ENCODE results near the gene UACA.
"Not testable (repeated sequence)": the region's sequence is repeated elsewhere in the genome, so short reads cannot be mapped to it uniquely, and the experiment has no call there.

UACA gene, protein sequence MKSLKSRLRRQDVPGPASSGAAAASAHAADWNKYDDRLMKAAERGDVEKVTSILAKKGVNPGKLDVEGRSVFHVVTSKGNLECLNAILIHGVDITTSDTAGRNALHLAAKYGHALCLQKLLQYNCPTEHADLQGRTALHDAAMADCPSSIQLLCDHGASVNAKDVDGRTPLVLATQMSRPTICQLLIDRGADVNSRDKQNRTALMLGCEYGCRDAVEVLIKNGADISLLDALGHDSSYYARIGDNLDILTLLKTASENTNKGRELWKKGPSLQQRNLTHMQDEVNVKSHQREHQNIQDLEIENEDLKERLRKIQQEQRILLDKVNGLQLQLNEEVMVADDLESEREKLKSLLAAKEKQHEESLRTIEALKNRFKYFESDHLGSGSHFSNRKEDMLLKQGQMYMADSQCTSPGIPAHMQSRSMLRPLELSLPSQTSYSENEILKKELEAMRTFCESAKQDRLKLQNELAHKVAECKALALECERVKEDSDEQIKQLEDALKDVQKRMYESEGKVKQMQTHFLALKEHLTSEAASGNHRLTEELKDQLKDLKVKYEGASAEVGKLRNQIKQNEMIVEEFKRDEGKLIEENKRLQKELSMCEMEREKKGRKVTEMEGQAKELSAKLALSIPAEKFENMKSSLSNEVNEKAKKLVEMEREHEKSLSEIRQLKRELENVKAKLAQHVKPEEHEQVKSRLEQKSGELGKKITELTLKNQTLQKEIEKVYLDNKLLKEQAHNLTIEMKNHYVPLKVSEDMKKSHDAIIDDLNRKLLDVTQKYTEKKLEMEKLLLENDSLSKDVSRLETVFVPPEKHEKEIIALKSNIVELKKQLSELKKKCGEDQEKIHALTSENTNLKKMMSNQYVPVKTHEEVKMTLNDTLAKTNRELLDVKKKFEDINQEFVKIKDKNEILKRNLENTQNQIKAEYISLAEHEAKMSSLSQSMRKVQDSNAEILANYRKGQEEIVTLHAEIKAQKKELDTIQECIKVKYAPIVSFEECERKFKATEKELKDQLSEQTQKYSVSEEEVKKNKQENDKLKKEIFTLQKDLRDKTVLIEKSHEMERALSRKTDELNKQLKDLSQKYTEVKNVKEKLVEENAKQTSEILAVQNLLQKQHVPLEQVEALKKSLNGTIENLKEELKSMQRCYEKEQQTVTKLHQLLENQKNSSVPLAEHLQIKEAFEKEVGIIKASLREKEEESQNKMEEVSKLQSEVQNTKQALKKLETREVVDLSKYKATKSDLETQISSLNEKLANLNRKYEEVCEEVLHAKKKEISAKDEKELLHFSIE (N-terminal part only)

DNA sequence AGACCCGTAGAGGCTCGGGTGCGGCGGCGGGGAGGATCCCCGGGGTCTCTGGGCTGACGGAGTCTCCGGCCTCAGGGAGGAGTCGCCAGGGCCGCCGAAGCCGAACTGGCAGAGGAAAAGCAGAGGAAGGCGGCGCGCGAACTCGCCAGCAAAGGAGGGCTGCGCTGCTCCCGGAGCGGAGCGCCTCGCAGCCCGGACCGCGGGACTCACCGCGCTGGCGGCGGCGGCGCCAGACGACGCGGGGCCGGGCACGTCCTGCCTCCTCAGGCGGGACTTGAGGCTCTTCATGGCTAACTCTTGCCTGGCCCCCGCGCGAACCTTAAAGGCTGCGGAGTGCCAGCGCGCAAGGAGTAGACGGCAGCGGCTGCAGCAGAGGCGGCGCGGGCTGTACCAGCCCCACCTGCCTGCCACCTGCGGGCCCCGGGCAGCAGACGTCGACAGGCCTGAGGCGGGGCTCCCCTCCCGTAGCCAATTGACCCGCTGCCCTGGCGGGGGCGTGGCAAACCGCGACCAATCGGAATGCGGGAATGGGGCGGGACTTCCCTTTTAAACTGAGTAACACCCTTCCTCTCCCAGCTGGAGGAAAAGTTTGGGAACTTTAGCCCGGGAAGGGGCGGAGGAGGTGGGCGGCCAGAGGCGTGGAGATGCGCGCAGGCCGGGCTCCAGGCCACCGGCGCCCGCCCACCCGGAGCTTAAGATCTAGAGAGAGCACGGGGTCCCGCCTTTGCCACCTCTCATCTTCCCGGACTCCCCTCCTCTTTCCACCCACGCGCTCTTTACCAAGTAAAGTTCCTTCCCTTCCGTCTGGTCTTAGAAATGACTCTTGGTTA, at the start of gene UACA:
Gene UACA (minus strand): TSS at position 439 of the 830 bp plus-strand sequence. CDS start 151 bp downstream, at position 288.
- DNase-seq, result peak; percentile 98

DNA sequence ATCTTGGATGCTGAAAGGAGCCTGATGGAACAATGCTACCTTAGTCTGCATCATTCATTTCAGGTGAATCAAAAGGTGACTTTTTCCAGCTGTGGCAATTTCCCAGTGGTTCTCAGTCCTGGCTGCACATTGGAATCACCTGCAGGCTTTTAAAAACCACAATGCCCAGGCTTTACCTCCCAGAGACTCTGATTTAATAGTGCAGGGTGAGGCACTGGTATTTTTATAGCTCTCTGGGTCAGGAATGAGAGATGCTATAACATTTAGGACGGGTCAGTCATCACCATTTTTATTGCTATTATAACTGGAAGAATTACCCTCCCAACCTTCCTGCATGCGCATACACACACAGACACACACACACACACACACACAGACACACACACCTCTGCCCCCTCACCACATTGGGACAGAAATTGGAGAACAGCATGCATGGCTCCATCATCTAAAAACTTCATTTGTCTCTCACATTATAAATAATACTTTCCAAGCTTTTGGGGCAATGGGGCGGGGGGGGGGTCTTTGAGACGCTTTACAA, 49.5 kb upstream of the UACA start:
- no peak for DNase-seq

DNA sequence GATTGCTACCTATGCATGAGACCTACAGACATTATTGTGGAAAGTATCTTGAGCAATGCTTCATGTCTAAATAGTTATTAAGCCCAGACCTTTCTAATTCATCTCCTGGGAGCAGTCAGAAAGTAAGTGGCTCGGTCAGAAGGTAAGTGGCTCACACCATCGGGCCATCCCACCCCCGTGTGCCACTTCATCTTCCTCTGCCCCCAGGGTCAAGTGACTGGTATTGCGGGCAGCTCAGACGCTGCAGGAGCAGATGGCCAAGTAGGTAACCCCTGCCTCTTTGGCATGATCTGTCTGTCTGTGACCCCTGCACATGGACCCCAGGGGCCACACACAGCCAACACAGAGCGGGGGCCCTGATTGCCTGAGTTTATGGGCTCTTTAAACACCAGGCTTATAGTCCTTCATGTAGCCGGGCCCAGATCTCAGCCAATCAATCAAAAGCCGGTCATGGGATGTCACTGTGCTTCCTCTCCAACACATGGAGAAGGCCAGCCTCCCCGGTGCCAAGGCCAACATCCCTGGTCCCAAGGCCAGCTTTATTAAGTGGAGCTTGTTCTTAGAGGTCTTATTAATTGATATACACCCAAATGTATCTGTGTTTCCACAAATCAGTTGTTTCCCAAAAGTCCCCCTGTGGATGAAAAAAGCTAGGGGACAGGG, 47.7 kb upstream of the UACA start:
- no peak for DNase-seq

DNA sequence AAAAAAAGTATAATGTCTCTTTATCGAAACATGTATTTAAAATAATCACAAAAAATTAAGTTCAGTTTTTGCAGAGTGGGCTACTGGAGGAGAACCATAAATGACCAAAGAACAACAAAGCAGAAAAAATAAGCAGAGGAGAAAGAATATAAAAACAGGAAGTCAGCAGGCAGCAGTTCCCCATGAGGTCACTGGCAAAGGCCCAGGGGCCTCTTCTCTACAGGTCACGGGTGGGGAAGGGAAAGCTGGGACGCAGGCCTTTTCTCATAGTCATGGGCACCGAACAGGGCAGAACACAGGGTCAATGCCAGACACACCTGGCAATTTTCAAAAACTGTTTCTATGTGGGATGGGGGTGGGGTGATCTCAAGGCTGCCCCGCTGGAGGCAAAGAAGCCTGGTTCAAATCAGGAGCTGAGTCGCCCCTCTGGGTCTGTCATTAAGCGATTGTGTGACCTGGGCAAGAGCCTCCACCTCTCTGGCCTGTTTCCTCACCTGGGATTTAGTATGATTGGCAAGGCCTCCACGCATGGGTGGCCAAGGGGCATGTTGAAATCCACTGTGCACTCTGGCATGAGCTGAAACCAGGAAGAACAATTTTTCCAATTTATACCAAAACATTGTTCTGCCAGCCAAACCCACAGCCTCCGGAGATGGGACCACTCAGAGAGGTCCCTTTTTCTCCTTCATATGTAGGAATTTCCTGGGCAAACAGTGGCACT, 43.8 kb upstream of the UACA start:
- no peak for DNase-seq

DNA sequence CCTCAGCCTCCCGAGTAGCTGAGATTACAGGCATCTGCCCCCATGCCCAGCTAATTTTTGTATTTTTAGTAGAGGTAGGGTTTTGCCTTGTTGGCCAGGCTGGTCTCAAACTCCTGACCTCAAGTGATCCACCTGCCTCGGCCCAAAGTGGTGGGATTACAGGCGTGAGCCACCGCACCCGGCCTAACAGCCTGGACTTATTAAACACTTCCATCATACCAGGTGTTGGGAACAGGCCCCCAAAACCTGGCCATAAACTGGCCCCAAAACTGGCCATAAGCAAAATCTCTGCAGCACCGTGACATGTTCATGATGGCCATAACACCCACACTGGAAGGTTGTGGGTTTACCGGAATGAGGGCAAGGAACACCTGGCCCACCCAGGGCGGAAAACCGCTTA, 41.0 kb upstream of the UACA start:
- DNase-seq, result not testable (repeated sequence)

DNA sequence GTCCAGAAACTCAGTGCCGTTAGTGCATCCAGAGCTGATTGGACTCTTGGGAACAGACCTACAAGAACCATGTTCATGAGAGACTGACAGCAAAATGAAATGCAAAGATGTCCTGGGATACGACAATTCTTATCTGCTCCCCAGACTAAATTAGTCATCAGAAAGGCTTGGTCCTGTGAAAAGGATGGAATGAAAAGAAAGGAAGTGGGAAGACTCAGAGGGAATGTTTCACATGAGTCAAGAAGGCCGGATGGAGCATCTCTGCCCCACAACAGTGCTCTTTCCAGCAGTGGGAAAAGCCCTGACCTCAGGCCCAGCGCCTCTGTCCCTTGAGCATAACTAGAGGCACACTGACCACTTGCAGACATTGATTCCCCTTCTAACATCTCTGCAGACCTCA, 39.3 kb upstream of the UACA start:
- no peak for DNase-seq

DNA sequence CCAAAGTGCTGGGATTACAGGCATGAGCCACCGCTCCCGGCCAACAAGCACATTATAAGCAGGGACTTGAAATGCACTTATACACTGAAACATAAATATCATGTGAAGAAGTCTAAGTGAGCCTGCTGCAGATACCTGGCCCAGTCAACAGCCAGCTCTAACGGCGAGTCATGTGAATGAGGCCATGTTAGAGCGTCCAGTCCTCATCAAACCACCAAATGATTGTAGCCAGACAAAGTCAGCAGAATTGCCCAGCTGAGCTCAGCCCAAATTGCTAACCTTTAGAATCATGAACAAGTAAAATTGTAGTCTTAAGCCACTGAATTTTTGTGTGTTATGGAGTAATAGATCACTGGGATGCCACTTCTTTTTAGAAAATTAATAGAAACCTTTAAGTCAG, 37.8 kb upstream of the UACA start:
- DNase-seq, result no peak

DNA sequence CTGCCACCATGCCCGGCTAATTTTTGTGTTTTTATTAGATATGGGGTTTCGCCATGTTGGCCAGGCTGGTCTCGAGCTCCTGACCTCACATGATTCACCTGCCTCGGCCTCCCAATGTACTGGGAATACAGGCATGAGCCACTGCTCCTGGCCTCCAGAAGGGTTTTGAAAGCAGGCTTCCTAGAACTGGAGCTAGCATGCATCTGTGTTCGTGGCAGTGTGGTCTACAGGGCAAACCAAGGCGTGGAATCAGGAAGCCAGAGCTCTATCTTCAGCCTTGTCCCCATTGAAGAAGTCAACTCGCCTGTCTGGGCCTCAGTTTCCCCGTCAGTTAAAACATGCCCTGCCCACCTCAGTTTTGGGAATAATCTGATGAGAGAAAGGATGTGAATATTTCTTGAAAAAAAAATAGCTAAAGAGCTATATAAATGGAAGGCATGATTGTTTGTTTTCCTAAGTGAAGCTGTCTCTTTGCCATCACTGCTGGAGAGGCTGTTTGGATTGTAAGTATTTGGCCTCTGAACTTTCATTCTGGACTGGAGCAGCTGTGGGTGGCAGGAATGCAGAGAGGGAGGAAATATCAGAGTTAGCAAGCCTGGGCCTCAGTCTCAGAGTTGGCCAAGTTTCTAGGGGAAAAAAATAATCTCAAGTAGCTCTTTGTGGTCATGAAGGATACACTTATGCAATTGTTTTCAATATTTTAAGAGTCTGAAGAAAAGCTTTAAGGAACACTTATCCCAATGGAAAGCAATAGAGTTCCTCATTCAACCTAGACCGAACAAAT, 36.5 kb upstream of the UACA start:
- peak; percentile 68 for DNase-seq

DNA sequence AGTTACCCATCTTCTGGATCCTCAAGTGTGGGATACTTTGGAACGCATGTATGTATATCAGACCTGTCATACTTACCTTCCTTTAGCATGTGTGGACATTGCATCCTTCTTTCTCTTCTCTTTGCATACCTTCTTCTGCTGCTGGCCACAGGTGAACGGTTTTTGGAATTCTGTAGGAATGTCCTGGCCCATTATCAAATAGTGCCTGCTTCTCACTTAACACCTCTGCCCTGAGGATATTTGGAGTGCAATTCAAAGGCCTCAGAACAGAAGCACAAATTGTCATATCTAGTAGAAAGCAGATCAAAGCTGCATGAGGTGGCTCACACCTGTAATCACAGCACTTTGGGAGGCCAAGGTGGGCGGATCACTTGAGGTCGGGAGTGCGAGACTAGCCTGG, 34.1 kb upstream of the UACA start:
- no peak for DNase-seq

DNA sequence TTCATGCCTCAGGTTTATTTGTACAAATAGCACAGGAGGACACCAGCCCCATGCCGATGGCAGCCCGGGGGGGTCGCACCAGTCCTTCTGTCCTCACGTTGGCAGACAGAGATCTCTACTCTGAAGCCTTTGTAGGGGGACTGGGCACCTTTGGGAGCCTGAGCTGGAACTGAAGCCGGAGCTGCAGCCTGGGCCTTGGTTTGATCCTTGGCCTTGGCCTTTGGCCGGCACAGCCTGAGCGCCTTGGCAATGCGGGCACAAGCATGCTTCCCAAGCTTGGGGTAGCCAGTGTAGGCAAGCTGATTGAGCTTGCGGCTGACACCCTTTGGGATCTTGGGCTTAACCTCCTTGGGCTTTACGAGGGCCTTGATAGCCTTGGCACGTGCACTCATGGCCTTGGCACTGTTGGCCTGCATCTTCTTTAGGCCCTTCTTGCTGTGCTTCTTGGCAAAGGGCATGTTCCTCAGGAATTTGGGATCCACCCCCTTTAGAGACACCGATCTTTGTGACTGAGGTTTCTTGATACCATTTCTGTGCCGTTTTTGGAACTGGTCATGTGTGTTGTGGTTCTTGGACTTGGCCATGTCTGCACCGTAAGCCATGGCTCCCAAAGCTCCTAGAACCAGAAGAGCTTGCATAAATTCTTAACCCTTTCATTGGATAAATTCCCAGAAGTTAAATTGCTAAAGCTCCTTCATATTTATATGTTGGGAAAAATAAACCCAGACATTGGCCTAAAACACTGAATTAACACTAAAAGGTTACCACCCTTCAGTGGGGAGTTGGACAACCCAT, 33.4 kb upstream of the UACA start:
- DNase-seq, result no peak

DNA sequence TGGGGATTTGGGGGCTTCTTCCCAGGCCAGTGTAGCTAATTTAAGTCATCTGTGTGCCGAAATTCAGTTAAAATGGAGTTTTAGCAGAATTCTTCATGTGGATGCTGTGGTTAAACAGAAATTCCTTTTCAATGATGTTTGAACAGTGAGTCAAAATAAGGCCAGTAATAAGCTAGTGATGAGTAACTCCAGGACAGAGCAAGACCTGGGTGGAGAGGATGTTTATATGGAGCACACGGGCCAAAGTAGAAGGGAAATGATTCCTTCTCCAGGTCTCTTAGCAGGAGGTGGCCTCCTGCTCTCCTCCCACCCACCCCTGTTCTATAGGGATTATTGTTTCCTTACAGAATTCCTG, 31.9 kb upstream of the UACA start:
- no peak for DNase-seq

DNA sequence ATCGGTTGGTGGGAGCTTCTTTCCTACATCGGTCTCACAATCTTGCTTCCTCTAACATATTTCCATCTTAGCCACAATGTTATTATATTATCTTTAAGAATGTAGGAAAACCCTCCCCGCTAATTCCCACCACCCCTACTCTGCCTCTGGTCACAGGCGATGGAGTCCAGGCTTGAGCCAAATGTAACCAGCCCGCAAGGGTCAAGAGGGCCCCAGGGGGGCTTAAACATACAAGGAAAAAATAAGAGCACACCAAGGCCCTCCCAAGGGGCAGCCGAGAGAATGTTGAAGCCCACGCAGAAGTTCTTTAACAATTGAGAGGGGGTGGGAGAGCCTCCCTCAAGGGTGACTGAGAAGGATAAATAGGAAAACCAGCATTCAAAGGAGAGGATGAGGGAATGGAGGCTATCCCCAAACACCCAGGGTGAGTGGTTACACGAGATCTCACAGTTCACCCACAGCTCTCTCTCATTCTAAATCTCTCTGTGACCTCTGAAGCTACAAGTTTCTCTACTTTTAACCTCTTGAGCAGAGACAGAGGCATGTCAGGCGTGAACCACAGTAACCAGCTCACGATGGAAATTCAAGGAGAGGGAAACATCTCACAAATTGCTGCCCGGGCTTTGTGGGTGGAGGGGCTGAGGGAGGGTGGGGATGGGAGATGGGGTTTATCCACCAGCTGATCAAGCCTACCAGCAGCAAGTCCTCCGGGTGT, 31.4 kb upstream of the UACA start:
- DNase-seq, result no peak

DNA sequence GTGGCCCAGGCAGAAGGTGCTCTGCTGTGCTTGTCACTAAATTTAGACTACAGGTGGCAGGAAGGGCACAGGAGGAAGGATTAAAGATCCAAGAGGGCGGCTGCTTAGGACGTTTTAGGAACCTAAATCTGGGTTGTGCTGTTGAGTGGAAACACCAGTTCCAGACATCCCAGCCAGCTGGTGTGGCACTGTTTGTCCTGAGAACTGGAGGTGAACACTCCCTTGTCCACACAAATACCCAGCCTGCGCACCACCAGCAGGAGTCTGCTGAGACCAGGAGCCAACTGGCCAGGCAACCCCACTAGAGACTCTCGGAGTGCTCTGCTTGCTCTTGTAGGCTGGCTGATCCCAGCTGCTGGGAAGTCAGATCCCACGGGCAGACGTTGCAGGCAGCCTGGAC, 30.3 kb upstream of the UACA start:
- no peak for DNase-seq

DNA sequence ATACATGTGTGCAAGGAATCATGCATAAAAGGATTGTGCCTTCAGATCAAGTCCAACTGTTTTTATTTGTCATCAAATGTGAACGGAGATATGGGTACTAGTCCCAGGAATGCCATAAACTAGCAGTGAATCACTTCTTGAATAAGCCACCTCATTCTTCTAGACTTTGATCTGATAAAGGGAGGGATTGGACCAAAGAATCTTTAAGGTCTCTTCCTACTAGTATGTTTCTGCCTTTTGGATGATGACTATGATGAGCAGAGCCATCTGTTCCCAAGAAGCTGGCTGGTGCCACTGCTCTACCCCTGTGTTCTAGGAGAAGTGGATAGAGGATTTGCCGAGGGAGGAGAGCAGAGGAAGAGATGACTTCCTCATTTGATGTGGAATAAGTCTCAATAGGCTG, 28.8 kb upstream of the UACA start:
- no peak for DNase-seq

DNA sequence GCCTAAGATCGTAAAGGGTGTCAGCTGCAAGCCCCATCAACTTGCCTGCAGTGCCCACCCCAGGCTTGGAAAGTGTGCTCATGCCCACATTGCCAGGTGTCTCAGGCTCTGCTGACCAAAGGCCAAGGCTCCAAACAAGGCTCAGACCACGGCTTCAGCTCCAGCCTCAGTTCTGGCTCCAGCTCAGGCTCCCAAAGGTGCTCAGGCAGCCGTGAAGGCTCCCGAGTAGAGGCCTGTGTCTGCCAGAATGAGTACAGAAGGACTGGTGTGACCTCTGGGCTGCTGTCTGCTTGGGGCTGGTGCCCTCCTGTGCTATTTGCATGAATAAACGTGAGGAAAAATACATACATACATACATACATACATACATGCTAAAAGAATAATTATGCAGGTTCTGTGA, 27.9 kb upstream of the UACA start:
- DNase-seq, result no peak

DNA sequence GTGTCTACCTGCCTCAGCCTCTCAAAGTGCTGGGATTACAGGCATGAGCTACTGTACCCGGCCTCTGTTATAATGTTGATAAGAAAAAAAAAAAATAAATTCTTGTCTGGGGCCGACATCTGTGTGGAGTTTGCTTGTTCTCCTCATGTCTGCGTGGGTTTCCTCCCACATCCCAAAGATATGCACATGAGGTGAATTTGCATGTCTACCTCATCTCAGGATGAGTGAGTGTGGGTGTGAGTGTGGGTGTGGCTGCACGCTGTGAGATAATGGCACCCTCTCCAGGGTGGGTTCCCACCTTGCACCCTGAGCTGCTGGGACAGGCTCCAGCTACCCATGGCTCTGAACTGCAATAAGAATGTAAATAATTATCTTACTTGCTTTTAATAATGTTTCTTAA, 25.9 kb upstream of the UACA start:
- DNase-seq, result no peak

DNA sequence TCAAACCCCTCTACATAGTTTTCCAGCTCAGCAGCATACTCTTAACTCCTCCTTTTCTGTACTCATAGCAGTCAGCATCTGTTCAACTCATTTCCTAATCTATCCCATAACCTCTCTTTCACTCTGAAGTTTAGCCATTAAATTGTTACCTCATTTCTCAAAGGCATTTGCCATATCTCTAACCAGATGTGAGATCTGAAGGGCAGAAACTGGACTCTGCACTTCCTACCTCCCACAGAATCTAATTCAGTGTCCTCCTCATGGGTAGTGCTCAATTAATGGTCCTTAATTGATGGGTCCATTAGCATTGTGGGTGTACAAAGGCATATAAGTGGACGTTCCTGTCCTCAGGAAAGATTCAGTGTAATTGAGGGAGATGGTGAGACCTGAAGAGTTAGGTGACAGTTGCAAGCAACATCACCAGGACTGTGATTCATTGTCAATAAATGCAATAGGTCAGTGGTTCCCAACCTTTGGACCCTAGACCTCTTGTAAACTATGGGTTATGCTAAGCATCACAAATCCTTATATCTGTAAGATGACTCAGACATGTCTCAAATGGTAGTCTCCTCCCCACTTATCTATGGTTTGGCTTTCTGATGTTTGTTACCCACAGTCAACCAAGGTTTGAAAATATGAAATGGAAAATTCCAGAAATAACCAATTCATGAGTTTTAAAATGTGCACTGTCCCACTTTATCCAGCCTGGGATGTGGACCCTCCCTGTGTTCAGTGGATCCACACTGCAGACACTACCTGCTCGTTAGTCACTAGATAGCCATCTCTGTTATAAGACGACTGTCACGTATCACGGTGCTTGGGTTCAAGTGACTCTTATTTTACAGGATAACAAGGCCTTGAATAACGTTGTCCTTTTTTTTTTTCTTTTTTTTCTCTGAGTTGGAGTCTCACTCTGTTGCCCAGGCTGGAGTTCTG, 25.0 kb upstream of the UACA start:
- no peak for DNase-seq
